ENCODE data around the gene PARD3.

- no peak for TF ChIP-seq EZH2phosphoT487 (IDR thresholded peaks at IDR 0.05; ENCODE audit: borderline replicate concordance, low read length)
- no peak for TF ChIP-seq CTCF (IDR thresholded peaks at IDR 0.05; ENCODE audit: low read depth, low read length, poor library complexity, severe bottlenecking)
Observed at GRCh38 chr10:34627331-34627730, 187.8 kb downstream of the PARD3 start.
